HepG2 (cell line): ENCODE results near the gene OSBPL10. TPM values are rescaled to one million over a fixed set of nuclear protein-coding genes. Genes with fewer than 3 reads are reported as not detected.

ENCODE experiments used
- ATAC-seq: fragments of 200-7000 bp; cut with Tn5 transposase; 3 replicates; pipeline ENCODE4 v1.9.1; 2020; ENCODE audit warnings: mild to moderate bottlenecking, moderate library complexity
- BruUV-seq: library from RNA; stranded (reverse); fragments of 400-500 nt; replicated peaks from 2 replicates; lab custom pipeline; 2021; lab: Mats Ljungman, UMichigan
- CTCF ChIA-PET: fragments of 300-600 bp; formaldehyde crosslinking; extraction: SDS; loops from one replicate; lab custom pipeline; 2021; ENCODE audit warnings: low total read pairs, inconsistent platforms, low intra/inter-chr PET ratio; lab: Yijun Ruan, JAX
- POLR2A ChIA-PET: fragments of 350-600 bp; sonication (Branson Sonifier 250); formaldehyde crosslinking; loops from one replicate; lab custom pipeline; 2020; ENCODE audit warnings: antibody characterized with exemption, inconsistent platforms; lab: Yijun Ruan, JAX
- DNase-seq: peaks from one replicate; pipeline ENCODE4 v3.0.0-alpha.2; 2015; ENCODE audit warnings: low spot score
- FAIRE-seq: peaks from 3 replicates; lab custom pipeline; 2011; peaks lifted over from hg19 to GRCh38; lab: Jason Lieb, UNC
- H2AFZ ChIP-seq: one replicate; pipeline ENCODE4 v1.6.1; 2011; ENCODE audit warnings: low read length, inconsistent platforms
- H3K27ac ChIP-seq: fragments of 300-600 bp; 3 replicates; pipeline ENCODE4 v1.8.0; 2011; ENCODE audit warnings: mixed run types, mild to moderate bottlenecking, mixed read lengths, low read length, inconsistent platforms; ENCODE audit not compliant: insufficient read depth; ENCODE audit errors: extremely low read length
- H3K27me3 ChIP-seq, 2 experiments: fragments of 200-600 bp in 1 of 2; 2 replicates in 1 of 2; 3 replicates in 1 of 2; pipeline versions ENCODE4 v1.6.0 to v1.8.0; 2011; ENCODE audit warnings: low read length in 2 of 2, mild to moderate bottlenecking in 2 of 2, moderate library complexity in 2 of 2, inconsistent platforms in 1 of 2; ENCODE audit not compliant: insufficient read depth in 2 of 2, control insufficient read depth in 1 of 2
- H3K36me3 ChIP-seq, 2 experiments: fragments of 200-600 bp in 1 of 2; replicated peaks in 1 of 2; 2 replicates in 1 of 2; 3 replicates in 1 of 2; pipeline versions ENCODE4 v1.5.1 to v1.8.0; 2011; ENCODE audit warnings: low read length in 2 of 2, inconsistent platforms in 1 of 2; ENCODE audit not compliant: insufficient read depth in 2 of 2, control insufficient read depth in 1 of 2
- H3K4me1 ChIP-seq: 2 replicates; pipeline ENCODE4 v1.5.1; 2012; ENCODE audit warnings: low read length, inconsistent platforms; ENCODE audit not compliant: insufficient read depth
- H3K4me2 ChIP-seq: 2 replicates; pipeline ENCODE4 v1.6.0; 2011; ENCODE audit warnings: low read depth, low read length, inconsistent platforms
- H3K4me3 ChIP-seq, 3 experiments: fragments of 200-600 bp in 1 of 3; sonication (generic), shearing (Covaris generic) in 1 of 3; replicated peaks in 1 of 3; 2 replicates each; pipeline ENCODE4 v1.5.1; 2011 to 2016; ENCODE audit warnings: low read length in 3 of 3, inconsistent platforms in 2 of 3, low read depth in 2 of 3, mild to moderate bottlenecking in 2 of 3, control low read depth in 1 of 3, mixed read lengths in 1 of 3; ENCODE audit not compliant: insufficient read depth in 1 of 3
- H3K79me2 ChIP-seq: one replicate; pipeline ENCODE4 v1.6.1; 2011; ENCODE audit warnings: low read length, inconsistent platforms; ENCODE audit not compliant: insufficient read depth
- H3K9ac ChIP-seq: 2 replicates; pipeline ENCODE4 v1.6.0; 2011; ENCODE audit warnings: mild to moderate bottlenecking, low read depth, low read length, inconsistent platforms; ENCODE audit not compliant: insufficient read depth
- H3K9me3 ChIP-seq: 2 replicates; pipeline ENCODE4 v1.5.1; 2012; ENCODE audit warnings: mild to moderate bottlenecking, low read length
- H4K20me1 ChIP-seq: 2 replicates; pipeline ENCODE4 v1.6.0; 2011; ENCODE audit warnings: inconsistent platforms, mild to moderate bottlenecking, low read length, moderate library complexity; ENCODE audit not compliant: insufficient read depth
- ADNP ChIP-seq: sonication (generic); formaldehyde crosslinking; IDR thresholded peaks from 2 replicates; pipeline ENCODE4 v1.4.0; 2020; ENCODE audit warnings: missing genetic modification reagents
- DRAP1 ChIP-seq: IDR thresholded peaks from 2 replicates; pipeline ENCODE4 v1.6.1; 2016; ENCODE audit warnings: missing genetic modification reagents, missing compliant biosample characterization
- EP300 ChIP-seq, 3 experiments: sonication (generic) in 1 of 3; formaldehyde crosslinking in 1 of 3; IDR thresholded peaks; 2 replicates each; pipeline versions ENCODE4 v1.5.1 to v1.6.1; 2011 to 2020; ENCODE audit warnings: low read depth in 2 of 3, low read length in 2 of 3, borderline replicate concordance in 1 of 3, improper control_type of control experiment in 1 of 3, mild to moderate bottlenecking in 1 of 3, missing genetic modification reagents in 1 of 3, moderate library complexity in 1 of 3
- MIER3 ChIP-seq: IDR thresholded peaks from 2 replicates; pipeline ENCODE4 v1.6.1; 2016; ENCODE audit warnings: missing compliant biosample characterization, borderline replicate concordance
- MTF2 ChIP-seq: sonication (generic); formaldehyde crosslinking; IDR thresholded peaks from 2 replicates; pipeline ENCODE4 v1.5.0; 2020; ENCODE audit warnings: missing genetic modification reagents, borderline replicate concordance
- PRDM15 ChIP-seq: sonication (generic); formaldehyde crosslinking; IDR thresholded peaks from 2 replicates; pipeline ENCODE4 v1.4.0; 2020; ENCODE audit warnings: missing genetic modification reagents
- SNRNP70 ChIP-seq: fragments of 200-400 bp; formaldehyde crosslinking; IDR thresholded peaks from 2 replicates; pipeline ENCODE4 v1.6.1; 2017; ENCODE audit warnings: mild to moderate bottlenecking, low read depth, low read length, moderate library complexity
- SOX6 ChIP-seq, 2 experiments: fragments of 450-650 bp in 1 of 2; sonication (generic) in 1 of 2; formaldehyde crosslinking in 1 of 2; IDR thresholded peaks; 2 replicates each; pipeline versions ENCODE4 v1.4.0 to v1.6.1; 2017 to 2020; ENCODE audit warnings: antibody characterized with exemption in 1 of 2, mild to moderate bottlenecking in 1 of 2, missing genetic modification reagents in 1 of 2
- TEAD2 ChIP-seq: sonication (generic); formaldehyde crosslinking; IDR thresholded peaks from 2 replicates; pipeline ENCODE4 v1.9.0; 2021; ENCODE audit warnings: missing genetic modification reagents
- THRA ChIP-seq: sonication (generic); formaldehyde crosslinking; IDR thresholded peaks from 2 replicates; pipeline ENCODE4 v1.4.0; 2020; ENCODE audit warnings: missing genetic modification reagents, borderline replicate concordance
- ZNF282 ChIP-seq: fragments of 450-650 bp; IDR thresholded peaks from 2 replicates; pipeline ENCODE4 v1.6.1; 2018; ENCODE audit not compliant: partially characterized antibody
- ZNF343 ChIP-seq: sonication (generic); formaldehyde crosslinking; IDR thresholded peaks from 2 replicates; pipeline ENCODE4 v1.4.0; 2020; ENCODE audit warnings: mild to moderate bottlenecking, missing genetic modification reagents
- ZNF557 ChIP-seq: sonication (generic); formaldehyde crosslinking; IDR thresholded peaks from 2 replicates; pipeline ENCODE4 v1.4.0; 2020; ENCODE audit warnings: missing genetic modification reagents
- WGBS: methylation state at CpG from one replicate; pipeline ENCODE4 v1.1.6; 2017; ENCODE audit warnings: low lambda C conversion rate; 5-methylcytosine and 5-hydroxymethylcytosine counted together
- in situ Hi-C: cut with HindIII; loops from 2 replicates; pipeline ENCODE4 v1.10.0; 2017; ENCODE audit warnings: low pct_unique_long_range_greater_than_20kb; ENCODE audit not compliant: extremely low pct_ligation_motif_present
- intact Hi-C: fragments of 100-400 bp; cut with micrococcal nuclease; formaldehyde crosslinking; loops from one replicate; pipeline ENCODE4 v1.10.0; 2022; ENCODE audit not compliant: unreplicated experiment
- polyA plus RNA-seq, 8 experiments: library from polyadenylated mRNA; depleted of rRNA in 3 of 8; stranded (reverse) in 7 of 8; unstranded in 1 of 8; fragments of >200 nt; fragmentation: Illumina TruSeq in 4 of 8; extraction: Trizol in 4 of 8; gene quantifications; 2 replicates each; pipeline versions ENCODE4 v1.2.1 to v1.2.3, GENCODE V29; 2011 to 2016; ENCODE audit warnings: low read depth in 4 of 8, missing spikeins in 1 of 8, mixed read lengths in 1 of 8; ENCODE audit not compliant: insufficient read depth in 1 of 8
- total RNA-seq, 5 experiments: library from RNA; depleted of rRNA; stranded (reverse); fragments of >200 nt; fragmentation: Illumina TruSeq; extraction: Trizol; gene quantifications; 2 replicates each; pipeline ENCODE4 v1.2.3, GENCODE V29; 2016; ENCODE audit warnings: low read depth in 1 of 5

OSBPL10 gene
- total and polyA plus RNA-seq, 2 of the 13 experiments (the other 11 are each of a cell fraction or from before 2014, with no cell fraction given) = 10.3 to 28.6 TPM

GRCh38 chr3:31701286-31701685 lies 279.8 kb downstream of the OSBPL10 start:
- no peak overlapping the region for H3K4me2 ChIP-seq
- no peaks in the 10 kb centered on the region for H3K9me3 ChIP-seq
- WGBS = 85% methylated on average over 9 of the region's 9 CpGs
- H2AFZ ChIP-seq = no peak overlapping the region
- no peaks in the 10 kb centered on the region for H4K20me1 ChIP-seq
- peaks cover 13 to 28% of the 10 kb centered on the region in 2 experiments for H3K36me3 ChIP-seq
- ATAC-seq (no peak), FAIRE-seq (no peak), DNase-seq (no peak)
- no peak for TF ChIP-seq TEAD2 (CRISPR knock-in tag)
- no peak for TF ChIP-seq SOX6 (IDR thresholded peaks at IDR 0.05)
- no peak for TF ChIP-seq SOX6 (CRISPR knock-in tag; IDR thresholded peaks at IDR 0.05)
- no peak for TF ChIP-seq DRAP1 (CRISPR knock-in tag)
- TF ChIP-seq MIER3 = no peak
- no peak for TF ChIP-seq THRA (CRISPR knock-in tag)
- no peak for TF ChIP-seq SNRNP70
- no peak for TF ChIP-seq ZNF282
- no peak for TF ChIP-seq ADNP (CRISPR knock-in tag)
- no peak for TF ChIP-seq ZNF343 (CRISPR knock-in tag)
- TF ChIP-seq EP300 (IDR thresholded peaks at IDR 0.05; ENCODE audit: low read depth in 2 of 2, low read length in 2 of 2) = no peak
- TF ChIP-seq EP300 (CRISPR knock-in tag; IDR thresholded peaks at IDR 0.05; ENCODE audit: borderline replicate concordance) = no peak
- TF ChIP-seq MTF2 (CRISPR knock-in tag) = no peak
- no peak for TF ChIP-seq PRDM15 (CRISPR knock-in tag)
- TF ChIP-seq ZNF557 = no peak
- no peaks in the 10 kb centered on the region for H3K79me2 ChIP-seq
- ChIA-PET CTCF (no interaction called here), POLR2A (no interaction called here)
- intact Hi-C loops (no loop called here), in situ Hi-C loops (no loop called here)
- H3K4me1 ChIP-seq = no peaks in the 10 kb centered on the region
- no peak overlapping the region for H3K4me3 ChIP-seq
- no peak overlapping the region for H3K9ac ChIP-seq
- H3K27me3 ChIP-seq = no peaks in the 10 kb centered on the region
- BruUV-seq = no TSS peak
- H3K27ac ChIP-seq = no peak overlapping the region
